Body of pancreas (tissue), 4 donors: ENCODE data around the gene L3HYPDH.

Experiments used
- CTCF ChIP-seq, 7 experiments: fragments of 450-650 bp in 4 of 7; fragments of 200-600 bp in 3 of 7; sonication (generic) in 3 of 7; IDR thresholded peaks; one replicate each; pipeline ENCODE4 v1.5.1; 2016 to 2019; ENCODE audit warnings: antibody characterized with exemption in 7 of 7
- POLR2A ChIP-seq, 3 donors: fragments of 450-650 bp; IDR thresholded peaks; one replicate each; pipeline ENCODE4 v1.6.1; 2016; ENCODE audit warnings: antibody characterized with exemption in 3 of 3, mild to moderate bottlenecking in 2 of 3

DNA sequence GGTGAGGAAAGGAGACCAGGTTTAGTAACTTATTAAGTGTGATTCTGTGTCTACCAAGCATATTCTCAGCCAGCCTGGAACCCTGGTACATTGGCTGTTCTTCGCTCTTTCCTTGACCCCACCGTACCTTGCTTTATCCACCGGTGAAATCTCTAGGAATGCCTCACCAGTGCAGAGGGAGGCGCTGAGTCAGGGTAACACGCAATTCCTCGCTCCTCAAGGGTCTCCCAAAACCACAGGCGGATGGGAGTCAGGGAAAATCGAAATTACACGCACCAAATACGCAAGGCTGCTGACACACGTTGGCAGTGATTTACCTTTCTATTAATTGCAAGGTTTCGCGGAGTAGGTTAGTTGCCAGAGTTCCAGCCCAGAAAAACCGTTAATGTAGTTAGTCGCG, 845 bp downstream of the L3HYPDH start:
- no peak for TF ChIP-seq POLR2A (IDR thresholded peaks at IDR 0.05)
- TF ChIP-seq CTCF (IDR thresholded peaks at IDR 0.05) = no peak
